ENCODE data around the gene SDC3.

GRCh38 chr1:30928789-30929134 lies 20.2 kb upstream of the SDC3 start:
- TF ChIP-seq CTCF (conservative IDR thresholded peaks at IDR 0.05) (no peak), ZFX (IDR thresholded peaks at IDR 0.05) (no peak)
